ELF-1 (cell line): ENCODE measurements around the gene ART4.

Experiments
- DNase-seq: peaks from one replicate; pipeline ENCODE4 v3.0.0-alpha.2; 2016; ENCODE audit warnings: low read depth, low spot score

The ART4 gene

GRCh38 chr12:14810953-14811483 is 32.3 kb downstream of the ART4 start:
- DNase-seq = peak; percentile 35

GRCh38 chr12:14810167-14810952 is 33.0 kb downstream of the ART4 start:
- DNase-seq = no peak

- no peak for DNase-seq
These were observed 39.5 kb downstream of the ART4 start for GRCh38 chr12:14803830-14804160.

GRCh38 chr12:14803011-14803829 is 40.1 kb downstream of the ART4 start, which contains the start of the genes C12orf60 and WBP11:
TSS of gene C12orf60 (plus strand) at chr12:14803670. CDS start at chr12:14822936, 19,266 bp downstream.
TSS of gene WBP11 (minus strand) at chr12:14803478. CDS start at chr12:14801383, 2,095 bp downstream.
- peak; percentile 98 for DNase-seq

- no peak for DNase-seq
These were observed 40.7 kb downstream of the ART4 start for GRCh38 chr12:14802721-14803010.

GRCh38 chr12:14802247-14802646 is 41.1 kb downstream of the ART4 start:
- no peak for DNase-seq

- no peak for DNase-seq
These were observed 48.3 kb downstream of the ART4 start for GRCh38 chr12:14795028-14795448.

- DNase-seq = no peak
These were observed 57.8 kb downstream of the ART4 start for GRCh38 chr12:14785568-14785967.

GRCh38 chr12:14784471-14784870 is 58.9 kb downstream of the ART4 start:
- DNase-seq = no peak

- DNase-seq = no peak
These were observed 60.6 kb downstream of the ART4 start for GRCh38 chr12:14782756-14783155.

- no peak for DNase-seq
These were observed 61.8 kb downstream of the ART4 start for GRCh38 chr12:14781563-14781962.

GRCh38 chr12:14780859-14781258 is 62.5 kb downstream of the ART4 start:
- DNase-seq = no peak

GRCh38 chr12:14779834-14780233 is 63.5 kb downstream of the ART4 start:
- no peak for DNase-seq

- DNase-seq = peak; percentile 81
These were observed 66.1 kb downstream of the ART4 start for GRCh38 chr12:14777271-14777670.

GRCh38 chr12:14776236-14776961 is 66.9 kb downstream of the ART4 start:
- no peak for DNase-seq

GRCh38 chr12:14775636-14775980 is 67.7 kb downstream of the ART4 start:
- no peak for DNase-seq
